NT2/D1 (cell line): ENCODE measurements around the gene BMP10.

Experiments
- SUZ12 ChIP-seq: IDR thresholded peaks from 2 replicates; pipeline ENCODE4 v1.6.1; 2011; ENCODE audit not compliant: insufficient read length, insufficient read depth; ENCODE audit errors: extremely low read depth
- YY1 ChIP-seq: IDR thresholded peaks from 2 replicates; pipeline ENCODE4 v1.6.1; 2011; ENCODE audit not compliant: insufficient read length, insufficient read depth
- ZNF274 ChIP-seq: IDR thresholded peaks from 2 replicates; pipeline ENCODE4 v1.6.1; 2011; ENCODE audit warnings: mild to moderate bottlenecking, low read depth, low read length

- TF ChIP-seq YY1: no peak
- TF ChIP-seq SUZ12: no peak
- no peak for TF ChIP-seq ZNF274
Measured at GRCh38 chr2:68861330-68861729, 9.9 kb downstream of the BMP10 start.
